Activated effector memory CD4-positive, alpha-beta T cell treated with anti-CD3 and anti-CD28 coated beads, Interleukin-2, amount 50 U/mL, for 16 hours (primary cell): ENCODE data around the gene PPP1R12B.
"Not testable (repeated sequence)": the region's sequence is repeated elsewhere in the genome, so short reads cannot be mapped to it uniquely, and the experiment has no call there.

Experiments
- DNase-seq: peaks from one replicate; pipeline ENCODE4 v3.0.0-alpha.2; 2020

PPP1R12B gene

DNA sequence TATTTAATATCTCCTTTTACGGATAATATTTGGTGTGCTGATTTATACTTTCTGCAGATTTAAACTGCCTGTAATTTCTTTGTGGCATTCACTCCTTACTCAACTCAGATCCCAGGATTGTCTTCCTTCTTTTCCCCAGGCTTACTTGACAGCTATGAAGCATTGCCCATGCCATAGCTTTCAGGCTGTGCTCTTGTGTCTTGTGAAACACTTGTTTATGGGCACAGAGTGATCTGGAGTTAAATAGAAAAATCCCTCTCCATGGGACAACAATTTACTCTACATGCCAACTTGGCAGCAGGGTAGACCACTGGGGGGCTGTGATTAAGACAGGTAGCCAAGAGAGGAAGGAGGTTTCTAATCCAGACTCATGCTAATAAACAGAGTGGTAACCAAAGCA is 57.4 kb downstream of the PPP1R12B start:
- no peak for DNase-seq

DNA sequence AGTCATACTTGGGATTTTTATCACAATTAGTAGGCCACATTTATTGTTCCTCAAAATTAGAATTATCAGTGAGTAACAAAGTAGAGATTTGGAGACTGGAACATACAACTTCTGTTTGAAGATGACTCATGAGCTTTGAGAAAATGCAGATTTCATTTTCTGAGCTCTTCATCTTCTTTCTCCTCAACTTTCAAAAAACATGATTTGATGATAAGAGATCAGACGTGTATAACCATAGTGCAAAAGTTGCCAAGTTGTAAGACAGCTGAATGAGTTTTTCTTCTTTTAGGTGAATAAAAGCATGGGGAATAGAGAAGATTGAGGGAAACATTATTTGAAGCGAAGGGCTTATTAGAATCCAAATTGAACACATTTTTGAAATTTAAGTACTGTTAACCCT is 58.4 kb downstream of the PPP1R12B start:
- not testable (repeated sequence) for DNase-seq

DNA sequence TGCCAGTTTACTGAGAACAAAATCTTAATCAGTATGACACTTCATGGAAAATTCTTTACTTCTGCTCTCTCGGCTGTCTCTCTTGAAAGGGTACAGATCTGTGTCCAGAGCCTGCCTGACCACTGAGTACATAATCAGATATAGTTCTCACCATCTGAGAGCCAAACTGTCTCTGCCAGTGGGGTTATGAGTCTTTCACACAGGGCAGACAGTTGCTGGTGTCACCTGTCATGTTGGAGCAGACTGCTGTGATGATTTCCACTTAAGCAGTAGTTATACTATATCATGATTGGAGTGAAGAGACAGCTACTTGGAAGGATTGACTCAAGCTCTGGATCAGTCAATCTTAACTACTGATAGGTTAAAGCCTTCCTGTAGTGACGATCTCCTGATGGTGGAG is 58.9 kb downstream of the PPP1R12B start:
- not testable (repeated sequence) for DNase-seq

DNA sequence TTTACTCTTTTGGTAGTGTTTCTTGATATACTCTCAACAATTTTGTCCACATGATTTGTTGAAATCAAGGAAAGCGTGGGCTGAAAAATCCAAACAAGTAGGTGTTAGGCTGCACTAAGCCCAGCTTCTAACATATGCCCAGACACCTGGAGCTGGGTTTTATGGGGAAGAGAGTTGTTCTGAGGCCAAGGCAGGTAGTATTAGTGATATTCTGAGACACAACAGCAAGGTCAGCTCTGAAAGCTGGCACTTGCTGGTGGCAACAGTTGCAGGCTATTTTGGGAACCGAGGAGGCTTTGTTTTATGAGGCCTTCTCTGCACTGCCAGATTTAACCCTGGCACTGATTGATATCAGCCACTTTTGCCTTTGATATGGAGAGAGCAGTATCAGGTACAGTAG is 61.8 kb downstream of the PPP1R12B start:
- not testable (repeated sequence) for DNase-seq

DNA sequence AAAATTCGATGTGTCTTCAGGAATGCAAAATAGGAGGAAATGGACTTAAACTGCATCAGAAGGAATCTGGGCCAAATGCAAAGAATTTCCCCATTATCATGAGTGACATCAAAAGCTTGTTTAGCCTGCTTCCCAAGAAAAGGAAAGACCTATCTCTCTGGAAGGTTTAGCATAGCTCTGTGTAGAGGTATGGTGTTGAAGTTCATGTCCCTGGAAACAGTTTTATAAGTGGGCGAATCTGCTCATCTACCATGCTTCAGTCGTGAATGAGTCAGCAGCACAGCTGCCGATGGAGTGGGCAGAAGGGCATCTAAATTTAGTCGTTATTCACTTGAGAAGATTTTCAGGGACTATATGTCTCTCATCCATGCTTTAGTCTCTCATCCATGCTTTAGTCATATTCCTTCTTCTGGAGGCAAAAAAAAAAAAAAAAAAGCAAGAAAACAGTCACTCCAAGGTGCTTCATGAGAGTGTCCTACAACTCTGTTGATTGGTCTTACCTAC is 62.4 kb downstream of the PPP1R12B start:
- not testable (repeated sequence) for DNase-seq

DNA sequence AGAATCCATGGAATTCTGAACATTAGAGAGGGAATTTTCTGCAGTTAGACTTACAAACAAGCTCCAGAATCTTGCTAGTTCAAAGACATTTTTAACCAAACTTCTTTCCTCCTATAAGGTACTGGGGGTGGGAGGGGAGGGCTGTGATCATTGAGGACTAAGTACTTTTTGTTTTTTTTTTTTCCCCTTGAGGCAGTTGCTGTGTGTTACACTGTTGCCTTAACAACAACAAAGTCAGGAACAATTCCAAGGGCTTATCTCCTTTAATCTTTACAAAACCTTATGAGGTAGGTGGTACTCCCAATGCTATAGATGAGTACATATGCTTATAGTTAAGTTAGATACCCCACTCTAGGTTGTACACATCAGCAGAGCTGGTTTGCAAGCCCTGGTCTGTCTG is 62.9 kb downstream of the PPP1R12B start:
- no peak for DNase-seq

DNA sequence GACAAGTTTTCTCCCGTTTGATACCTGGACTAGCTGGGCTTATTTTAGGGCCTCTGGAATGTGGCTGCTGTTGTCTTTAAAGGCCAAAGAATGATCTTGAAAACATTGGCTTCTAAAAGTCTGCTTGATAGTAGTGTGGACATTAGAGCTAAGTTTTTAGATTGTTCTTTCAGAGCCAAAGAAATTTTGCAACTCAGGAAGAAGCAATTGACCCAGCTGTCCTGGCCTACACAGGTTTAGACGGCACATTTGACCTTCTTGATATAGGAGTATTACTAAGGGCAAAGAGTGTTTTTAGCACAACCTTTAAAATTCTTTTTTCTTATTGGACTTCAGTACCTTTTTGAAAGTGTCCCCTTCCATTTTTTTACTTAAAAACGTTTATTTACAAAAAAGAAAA is 63.9 kb downstream of the PPP1R12B start:
- not testable (repeated sequence) for DNase-seq

DNA sequence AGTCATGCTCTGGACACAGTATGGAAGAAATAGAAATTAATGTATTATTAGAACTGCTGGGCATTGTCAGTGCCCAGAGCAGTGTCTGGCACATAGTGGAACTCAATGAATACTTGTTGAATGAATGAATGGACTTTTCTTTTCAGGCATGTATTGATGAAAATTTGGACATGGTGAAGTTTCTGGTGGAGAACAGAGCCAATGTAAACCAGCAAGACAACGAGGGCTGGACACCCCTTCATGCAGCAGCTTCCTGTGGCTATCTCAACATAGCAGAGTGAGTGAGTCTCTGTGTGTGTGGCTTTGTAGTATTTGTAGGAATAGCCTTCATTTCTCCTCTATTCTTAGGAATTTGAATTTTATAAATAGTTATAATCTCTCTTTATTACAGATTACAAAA is 68.1 kb downstream of the PPP1R12B start:
- DNase-seq: no peak

DNA sequence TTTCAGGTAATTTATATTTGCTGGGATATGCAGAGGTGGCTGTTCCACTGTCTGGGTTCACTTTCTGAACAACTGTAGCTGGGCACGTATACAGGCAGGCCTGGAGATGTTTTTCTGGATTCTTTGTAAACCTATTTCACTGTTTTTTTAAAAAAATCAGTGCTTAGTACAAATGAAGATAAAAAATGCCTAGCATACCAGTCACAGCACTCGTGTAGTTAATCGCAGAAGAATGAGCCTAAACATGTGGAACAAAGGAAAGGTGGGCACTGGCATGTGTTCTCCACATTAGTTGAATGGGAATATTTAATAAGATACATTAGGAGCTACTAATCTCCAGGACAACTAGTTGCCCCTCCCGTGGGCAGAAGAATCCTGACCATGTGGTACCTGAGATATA is 68.6 kb downstream of the PPP1R12B start:
- not testable (repeated sequence) for DNase-seq

DNA sequence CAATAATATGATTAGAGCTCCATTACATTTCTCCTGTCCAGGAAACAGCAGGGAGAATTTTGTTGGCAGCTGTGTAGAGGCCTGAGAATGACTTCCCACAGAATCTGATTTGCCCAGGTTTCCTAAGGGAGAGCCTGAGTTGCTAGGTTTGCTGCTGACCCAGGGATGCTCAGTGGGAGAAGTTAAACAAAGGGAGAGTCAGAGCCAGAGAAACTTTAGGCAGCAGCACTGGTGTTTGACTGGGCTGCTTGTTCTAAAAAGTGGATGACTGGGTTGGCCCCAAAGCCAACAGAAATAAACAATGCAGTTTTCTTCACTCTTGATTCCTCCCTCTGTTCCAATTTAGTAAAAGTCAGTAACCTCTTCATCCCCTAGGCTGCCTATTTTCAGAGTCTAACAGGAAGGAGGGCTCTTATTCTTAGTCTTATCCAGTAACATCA is 69.3 kb downstream of the PPP1R12B start:
- DNase-seq: not testable (repeated sequence)

DNA sequence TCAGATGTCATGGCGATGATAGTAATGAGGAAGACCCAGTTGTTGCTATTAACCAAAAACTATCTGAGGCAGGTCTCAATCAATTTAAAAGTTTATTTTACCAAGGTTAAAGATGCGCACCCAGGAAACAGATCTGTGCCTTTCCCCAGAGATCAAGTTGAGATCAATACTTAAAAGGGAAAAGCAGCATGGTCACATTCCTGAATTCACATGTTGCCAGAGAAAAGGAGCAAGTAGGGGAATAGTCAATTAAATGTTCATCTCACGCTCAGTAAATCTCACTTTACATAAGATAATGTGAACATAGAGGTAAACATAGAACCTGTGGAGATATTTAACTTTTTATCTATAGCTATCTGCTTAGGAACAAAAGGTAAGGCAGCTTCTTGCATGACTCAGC is 71.2 kb downstream of the PPP1R12B start:
- DNase-seq: not testable (repeated sequence)

DNA sequence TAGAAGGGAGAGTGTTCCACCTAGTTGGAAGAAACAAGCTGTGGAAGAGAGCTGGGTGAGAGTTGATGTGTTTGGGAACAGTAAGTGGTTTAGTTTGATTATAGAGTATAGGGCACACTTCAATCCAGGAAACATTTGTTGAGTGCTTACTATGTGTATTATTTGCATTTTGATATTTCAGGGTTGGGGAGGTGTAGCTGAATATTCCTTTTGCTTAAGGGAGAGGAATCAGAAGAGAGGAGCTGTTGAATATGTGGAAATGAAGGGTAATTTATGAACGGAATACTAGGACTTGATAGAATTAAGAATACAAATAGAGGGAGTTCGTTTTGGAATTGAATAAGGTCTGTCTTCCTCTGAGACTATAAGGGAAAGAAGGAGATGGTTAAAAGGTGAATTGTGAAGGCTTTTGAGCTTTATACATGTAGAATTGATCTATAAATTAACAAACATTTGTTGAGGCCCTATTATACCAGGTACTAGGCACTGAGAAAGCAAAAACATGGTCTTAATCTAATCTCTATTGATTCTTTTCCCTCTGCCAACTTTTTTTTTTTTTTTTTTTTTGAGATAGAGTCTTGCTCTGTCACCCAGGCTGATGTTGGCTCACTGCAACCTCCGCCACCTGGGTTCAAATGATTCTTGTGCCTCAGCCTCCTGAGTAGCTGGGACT is 72.1 kb downstream of the PPP1R12B start:
- not testable (repeated sequence) for DNase-seq

DNA sequence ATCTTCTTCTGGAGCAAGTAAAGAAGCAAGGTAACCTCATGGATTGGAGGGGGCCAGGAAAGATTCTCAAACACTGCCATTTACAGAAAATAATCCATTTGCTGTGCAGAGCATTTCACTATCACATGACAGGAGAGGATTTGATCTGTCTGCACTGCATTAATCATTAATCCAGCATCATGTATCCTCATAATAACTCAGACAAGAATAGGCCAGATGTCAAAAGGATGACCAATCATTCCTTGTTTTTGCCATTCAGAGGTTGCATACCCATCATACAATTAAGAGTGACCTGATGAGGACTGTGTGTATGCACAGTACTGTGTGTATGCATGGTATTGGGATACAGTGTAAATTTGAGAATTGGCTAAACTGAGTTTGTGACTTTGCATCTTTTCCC is 74.2 kb downstream of the PPP1R12B start:
- not testable (repeated sequence) for DNase-seq

DNA sequence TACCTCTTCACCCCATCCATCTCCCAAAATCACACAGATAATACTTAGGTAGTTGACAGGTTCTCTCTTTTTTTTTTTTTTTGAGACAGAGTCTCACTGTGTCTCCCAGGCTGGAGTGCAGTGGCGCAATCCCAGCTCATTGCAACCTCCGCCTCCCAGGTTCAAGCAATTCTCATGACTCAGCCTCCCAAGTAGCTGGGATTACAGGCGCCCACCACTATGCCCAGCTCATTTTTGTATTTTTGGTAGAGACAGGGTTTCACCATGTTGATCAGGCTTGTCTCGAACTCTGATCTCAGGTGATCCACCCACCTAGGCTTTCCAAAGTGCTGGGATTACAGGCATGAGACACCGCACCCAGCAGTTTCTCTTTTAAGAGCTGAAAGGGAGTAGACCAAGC is 75.8 kb downstream of the PPP1R12B start:
- DNase-seq: not testable (repeated sequence)

DNA sequence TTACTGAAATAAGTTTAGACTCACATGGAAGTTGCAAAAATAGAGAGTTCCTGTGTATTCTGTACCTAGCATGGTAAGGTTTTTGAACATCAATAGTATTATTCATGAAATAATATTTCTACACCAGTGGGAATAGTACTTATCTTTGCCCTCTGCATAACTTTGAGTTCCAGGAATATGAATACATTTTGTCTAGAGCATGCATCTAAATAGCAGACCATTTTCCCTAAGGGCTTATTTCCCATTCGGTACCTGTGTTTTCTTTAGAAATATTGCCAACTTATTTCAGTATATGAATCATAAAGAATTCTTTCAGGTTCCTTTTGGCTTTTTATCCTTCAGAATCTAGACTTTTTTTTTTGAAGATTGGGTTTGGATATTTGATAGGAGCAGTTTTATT is 81.6 kb downstream of the PPP1R12B start:
- not testable (repeated sequence) for DNase-seq

DNA sequence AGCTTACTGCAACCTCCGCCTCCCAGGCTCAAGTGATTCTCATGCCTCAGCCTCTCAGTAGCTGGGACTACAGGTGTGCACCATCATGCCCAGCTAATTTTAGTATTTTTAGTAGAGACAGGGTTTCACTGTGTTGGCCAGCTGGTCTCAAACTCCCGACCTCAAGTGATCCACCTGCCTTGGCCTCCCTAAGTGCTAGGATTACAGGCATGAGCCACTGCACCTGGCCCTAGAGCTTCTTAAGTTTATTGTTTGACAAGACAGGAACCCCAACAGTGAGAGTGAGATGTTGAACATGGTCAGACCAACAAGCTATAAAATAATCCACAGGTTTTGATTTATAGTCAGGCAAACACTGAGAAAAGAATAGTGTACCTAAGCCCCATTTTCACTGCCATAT is 83.8 kb downstream of the PPP1R12B start:
- DNase-seq: not testable (repeated sequence)

DNA sequence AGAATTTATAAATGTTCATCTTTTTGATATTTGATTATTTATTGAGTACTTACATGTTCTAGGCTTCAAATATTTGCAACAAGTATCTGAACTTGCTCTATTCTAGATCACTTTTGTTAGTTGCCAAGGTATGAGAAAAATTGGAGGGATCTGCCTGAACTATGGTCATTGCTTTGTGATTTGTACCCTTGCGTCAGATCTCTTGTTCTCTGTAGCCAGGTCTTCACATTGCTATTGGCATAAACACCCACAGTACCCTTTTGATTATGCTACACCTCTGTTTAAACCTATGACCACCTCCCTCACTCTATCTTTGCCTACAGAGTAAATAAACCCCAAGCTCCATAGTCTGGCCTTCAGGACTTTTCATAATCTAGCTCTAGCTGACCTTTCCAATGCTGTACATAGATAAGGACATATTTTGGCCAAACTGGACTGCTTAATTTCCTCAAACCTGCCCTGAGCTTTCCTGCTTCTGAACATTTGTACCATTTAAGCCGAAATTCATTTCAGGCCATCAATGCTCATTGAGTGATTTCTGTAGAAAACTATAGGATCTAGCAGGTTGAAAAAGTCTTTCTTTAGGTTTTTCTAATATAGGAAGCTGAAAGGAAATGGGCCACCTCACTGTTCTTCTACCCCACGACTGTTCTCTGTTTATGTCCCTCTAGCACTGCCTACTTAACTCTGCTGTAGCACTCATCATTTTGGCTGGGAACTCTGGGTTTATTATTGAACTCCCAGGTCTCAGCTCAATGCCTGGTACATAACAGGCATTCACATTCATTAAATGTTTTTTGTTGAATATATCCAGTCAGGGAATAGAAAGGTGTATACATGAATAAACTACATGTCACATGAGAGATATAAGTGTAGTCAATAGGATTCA is 84.9 kb downstream of the PPP1R12B start:
- DNase-seq: no peak

DNA sequence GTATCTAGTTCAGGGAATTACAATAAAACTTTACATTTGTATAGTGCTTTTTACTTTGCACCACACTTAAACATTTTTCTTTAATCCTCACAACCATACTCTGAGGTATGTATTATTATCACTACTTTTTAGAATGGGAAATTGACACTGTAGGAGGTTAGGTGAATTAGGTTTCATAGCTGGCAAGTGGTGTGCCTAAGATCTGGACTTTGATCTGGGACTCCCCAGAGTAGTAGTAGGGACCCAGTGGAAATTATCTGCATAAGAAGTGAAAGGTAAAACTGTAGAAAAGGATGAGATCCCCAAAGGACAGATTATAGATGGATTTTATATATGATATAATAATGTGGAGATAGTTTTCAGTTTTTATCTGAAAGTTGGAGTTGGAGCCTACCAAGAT is 85.6 kb downstream of the PPP1R12B start:
- no peak for DNase-seq

DNA sequence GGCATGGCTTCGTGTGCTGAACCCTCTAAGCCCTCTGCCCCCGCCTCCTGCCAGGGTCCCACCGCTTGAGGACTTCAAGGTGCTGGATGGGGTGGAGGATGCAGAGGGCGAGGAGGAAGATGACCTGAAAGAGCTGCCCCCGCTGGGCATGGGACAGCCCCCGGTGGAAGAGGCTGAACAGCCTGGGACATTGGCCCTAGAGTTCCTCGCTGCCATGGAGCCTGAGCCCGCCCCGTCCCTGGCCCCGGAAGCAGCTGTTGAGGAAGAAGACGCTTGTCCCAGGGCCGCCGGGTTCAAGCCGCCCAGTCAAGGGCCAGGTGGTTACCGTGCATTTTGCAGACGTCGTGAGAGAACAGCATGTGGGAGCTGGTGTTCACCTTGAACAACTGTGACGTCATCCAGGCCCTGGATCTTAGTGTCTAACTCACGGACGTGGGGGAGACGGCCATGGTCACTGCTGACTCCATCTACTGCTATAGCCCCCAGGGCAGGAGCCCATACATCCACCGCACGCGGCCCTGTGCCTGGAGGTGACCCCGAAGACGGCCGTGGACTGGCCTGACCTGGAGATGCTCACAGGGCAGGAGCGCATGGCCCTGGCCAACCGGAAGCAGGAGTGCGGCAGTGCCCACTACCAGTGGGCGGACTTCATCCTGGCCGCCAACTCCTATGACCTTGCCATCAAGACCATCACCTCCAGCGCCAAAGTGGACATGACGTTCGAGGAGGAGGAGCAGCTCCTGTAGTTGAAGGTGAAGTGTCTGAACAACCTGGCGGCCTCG is 90.1 kb downstream of the PPP1R12B start:
- DNase-seq: no peak

DNA sequence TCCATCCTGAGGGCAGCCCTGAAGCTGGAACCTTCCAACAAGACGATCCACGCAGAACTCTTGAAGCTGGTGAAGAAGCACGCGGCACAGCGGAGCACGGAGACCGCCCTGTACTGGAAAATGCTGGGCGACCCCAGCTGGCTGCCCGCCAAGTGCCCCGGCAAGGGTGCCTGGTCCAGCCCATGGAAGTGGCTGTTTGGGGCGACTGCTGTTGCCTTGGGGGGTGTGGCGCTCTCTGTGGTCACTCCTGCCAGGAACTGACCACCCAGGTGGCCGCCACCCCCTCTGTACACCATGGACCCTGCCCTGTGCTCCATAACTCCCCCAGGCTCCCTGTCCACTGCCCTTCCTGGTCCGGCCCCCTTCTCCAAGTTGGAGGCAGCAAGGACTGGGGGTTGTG is 90.8 kb downstream of the PPP1R12B start:
- no peak for DNase-seq

DNA sequence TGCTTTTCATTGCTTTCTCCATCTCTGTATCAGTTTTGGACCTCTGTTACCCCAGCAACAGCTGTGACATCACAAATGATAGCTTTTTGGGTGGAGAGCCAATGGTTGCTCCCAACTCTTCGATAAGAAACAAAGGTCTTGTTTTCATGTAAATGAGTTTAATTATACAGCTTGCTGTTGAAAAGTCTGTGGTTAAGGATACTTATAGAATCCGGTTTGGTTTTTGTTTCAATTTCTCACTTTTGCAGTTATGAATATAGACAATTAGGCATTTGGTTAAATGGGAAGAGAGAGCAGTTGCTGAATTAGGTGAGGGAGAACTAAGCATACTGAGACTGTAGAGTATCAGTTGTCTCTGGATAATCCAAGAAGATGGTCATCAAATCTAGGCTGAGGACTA is 99.6 kb downstream of the PPP1R12B start:
- not testable (repeated sequence) for DNase-seq

DNA sequence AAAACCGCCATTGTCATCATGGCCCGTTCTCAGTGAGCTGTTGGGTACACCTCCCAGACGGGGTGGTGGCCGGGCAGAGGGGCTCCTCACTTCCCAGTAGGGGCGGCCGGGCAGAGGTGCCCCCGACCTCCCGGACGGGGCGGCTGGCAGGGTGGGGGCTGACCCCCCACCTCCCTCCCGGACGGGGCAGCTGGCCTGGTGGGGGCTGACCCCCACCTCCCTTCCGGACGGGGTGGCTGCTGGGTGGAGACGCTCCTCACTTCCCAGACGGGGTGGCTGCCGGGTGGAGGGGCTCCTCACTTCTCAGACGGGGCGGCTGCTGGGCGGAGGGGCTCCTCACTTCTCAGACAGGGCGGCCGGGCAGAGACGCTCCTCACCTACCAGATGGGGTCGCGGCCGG is 103.1 kb downstream of the PPP1R12B start:
- not testable (repeated sequence) for DNase-seq

DNA sequence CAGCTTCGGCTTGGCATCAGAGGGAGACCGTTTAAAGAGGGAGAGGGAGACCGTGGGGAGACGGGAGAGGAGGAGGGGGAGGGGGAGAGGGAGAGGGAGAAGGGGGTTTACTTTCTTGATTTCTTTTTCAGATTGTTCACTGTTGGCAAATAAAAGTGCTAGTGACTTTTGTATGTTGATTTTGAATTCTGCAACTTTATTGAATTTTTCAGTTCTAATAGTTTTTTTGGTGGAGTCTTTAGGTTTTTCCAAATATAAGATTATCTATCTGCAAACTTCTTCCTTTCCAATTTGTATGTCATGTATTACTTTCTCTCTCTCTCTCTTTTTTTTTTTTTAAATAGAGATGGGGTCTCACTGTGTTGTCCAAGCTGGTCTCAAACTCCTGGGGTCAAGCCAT is 104.0 kb downstream of the PPP1R12B start:
- DNase-seq: no peak
